ENCODE data around the gene KCNIP1.

DNA sequence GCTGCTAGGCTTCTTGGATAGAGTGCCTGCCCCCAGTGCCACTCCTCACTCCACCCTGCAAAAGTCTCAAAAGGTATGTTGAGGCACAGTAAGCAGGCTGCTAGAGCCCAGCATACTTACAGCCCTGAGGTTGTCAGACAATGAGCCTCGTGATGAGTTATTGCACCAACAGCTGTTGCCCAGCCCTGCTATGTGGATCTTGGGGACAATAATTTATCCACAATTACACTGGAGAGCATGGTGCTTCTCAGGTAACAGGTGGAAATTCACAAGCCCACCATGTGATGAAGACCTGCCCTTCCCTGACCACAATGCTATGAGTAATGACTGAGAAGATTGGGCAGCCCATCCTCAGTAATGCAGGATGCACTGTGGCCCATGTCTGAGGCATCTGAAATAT, 36.5 kb downstream of the KCNIP1 start:
- TF ChIP-seq CHD2 (IDR thresholded peaks at IDR 0.05; ENCODE audit: low read length, partially characterized antibody) (no peak), RFX5 (IDR thresholded peaks at IDR 0.05) (no peak)
